Astrocyte (in vitro differentiated cells and primary cell): Measurements from ENCODE around the gene HTR3A.

Experiments
- CTCF ChIP-seq: IDR thresholded peaks from 2 replicates; pipeline ENCODE4 v1.5.1; 2011; ENCODE audit warnings: low read depth, mild to moderate bottlenecking, inconsistent platforms, low read length, moderate library complexity; ENCODE audit not compliant: insufficient read depth
- EZH2 ChIP-seq: IDR thresholded peaks from 2 replicates; pipeline ENCODE4 v1.6.1; 2012; ENCODE audit warnings: mild to moderate bottlenecking, low read length, inconsistent platforms; ENCODE audit not compliant: insufficient read depth

- TF ChIP-seq CTCF (no peak), EZH2 (no peak)
These were observed 23.4 kb upstream of the HTR3A start for GRCh38 chr11:113951537-113951936.
